HG03139 (cell line): Measurements from ENCODE around the gene NRN1.

Experiments used
- ATAC-seq: cut with Tn5 transposase; IDR thresholded peaks from one replicate; pipeline ENCODE4 v1.9.1; 2021; ENCODE audit not compliant: unreplicated experiment

NRN1 gene

DNA sequence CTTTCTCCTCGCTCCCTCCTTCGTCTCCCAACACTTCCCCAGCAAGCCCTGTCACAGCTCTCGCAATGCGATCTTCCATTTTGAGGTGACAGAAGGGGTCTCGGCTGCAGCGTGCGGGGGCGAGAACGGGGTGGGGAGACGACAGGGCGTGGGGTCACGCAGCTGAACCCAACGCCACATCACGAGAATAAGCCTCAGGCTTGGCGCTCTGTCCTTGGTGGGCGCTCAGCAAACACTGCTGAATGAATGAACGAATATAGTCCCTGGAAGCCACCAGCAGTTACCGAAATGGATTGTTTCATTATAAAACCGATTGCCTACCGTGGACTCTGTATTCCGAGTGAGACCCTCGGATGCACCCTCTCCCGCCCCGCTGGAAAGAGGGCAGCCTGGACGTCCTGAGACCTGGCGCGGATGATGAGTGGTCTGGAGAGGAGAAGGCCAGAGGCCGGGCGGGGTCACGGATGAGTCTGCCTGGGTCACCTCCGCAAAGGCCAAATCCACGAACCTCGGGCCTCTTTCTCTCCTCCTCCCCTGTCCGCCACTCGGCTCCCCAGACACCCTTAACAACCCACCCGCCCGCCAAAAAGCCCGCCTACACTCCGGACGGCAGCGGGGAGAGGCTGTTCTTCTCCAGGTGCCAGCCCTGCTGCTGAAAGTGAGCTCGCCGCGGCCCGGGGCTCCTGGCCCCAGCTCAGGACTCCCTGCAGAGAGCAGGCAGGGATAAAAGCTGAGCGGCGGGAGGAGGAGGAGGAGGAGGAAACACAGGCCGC is 3.7 kb downstream of the NRN1 start:
- ATAC-seq = no peak

DNA sequence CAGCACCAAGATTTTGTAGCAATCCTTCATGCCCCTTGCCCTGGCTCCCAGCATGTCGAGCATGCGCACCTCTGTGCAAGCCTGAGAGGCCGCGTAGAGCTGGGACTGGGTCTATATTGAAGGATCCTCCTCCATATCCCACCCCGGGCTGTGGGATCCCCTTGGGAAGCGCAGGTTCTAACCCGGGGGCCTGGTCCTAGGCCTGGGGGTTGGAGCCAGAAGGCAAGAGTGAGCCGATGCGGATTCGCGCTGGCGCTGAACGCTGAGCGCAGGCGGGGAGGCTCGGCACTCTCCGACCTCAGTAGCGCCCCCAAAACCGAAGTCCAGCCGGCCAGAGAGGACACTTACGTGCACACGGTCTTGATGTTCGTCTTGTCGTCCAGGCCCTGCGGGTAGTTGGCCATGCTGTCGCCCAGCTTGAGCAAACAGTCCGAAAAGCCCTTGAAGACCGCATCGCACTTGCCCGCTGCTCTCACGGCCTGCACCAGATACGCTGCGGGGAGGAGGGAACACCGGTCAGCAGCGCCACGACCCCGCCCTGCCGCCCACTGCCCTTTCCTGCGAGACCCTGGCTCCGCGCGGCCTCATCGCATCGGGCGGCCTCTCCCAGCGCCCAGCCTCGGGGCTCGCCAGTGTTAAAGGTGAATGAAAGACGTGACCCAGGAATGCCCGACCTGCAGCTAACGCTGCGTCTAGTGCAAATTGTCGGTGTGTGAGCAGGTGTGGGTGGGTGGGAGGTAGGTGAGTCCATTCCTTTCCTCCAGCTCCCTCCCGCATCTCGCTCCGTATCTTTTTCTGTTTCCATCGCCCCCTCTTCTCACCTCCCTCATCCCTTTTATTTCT is 4.5 kb downstream of the NRN1 start:
- no peak for ATAC-seq

DNA sequence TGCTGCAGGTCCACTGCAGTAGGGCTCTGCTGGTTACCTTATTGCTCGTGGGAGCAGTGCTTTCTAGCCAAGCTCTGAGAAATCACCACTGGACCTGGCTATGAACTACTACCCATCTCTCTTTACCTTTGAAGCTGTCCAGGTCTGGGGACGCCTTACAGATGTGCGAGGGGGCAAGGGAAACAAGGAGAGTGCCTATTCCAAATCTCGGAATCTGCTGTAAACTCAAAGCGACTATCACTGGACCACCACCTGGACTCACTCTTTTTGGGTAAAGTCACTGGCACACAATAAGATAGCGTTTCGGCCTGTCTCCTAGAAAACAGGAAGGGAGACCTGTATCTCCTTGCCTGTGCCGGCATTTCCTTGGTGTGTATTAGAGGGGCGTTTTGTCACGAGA is 5.3 kb downstream of the NRN1 start:
- no peak for ATAC-seq

DNA sequence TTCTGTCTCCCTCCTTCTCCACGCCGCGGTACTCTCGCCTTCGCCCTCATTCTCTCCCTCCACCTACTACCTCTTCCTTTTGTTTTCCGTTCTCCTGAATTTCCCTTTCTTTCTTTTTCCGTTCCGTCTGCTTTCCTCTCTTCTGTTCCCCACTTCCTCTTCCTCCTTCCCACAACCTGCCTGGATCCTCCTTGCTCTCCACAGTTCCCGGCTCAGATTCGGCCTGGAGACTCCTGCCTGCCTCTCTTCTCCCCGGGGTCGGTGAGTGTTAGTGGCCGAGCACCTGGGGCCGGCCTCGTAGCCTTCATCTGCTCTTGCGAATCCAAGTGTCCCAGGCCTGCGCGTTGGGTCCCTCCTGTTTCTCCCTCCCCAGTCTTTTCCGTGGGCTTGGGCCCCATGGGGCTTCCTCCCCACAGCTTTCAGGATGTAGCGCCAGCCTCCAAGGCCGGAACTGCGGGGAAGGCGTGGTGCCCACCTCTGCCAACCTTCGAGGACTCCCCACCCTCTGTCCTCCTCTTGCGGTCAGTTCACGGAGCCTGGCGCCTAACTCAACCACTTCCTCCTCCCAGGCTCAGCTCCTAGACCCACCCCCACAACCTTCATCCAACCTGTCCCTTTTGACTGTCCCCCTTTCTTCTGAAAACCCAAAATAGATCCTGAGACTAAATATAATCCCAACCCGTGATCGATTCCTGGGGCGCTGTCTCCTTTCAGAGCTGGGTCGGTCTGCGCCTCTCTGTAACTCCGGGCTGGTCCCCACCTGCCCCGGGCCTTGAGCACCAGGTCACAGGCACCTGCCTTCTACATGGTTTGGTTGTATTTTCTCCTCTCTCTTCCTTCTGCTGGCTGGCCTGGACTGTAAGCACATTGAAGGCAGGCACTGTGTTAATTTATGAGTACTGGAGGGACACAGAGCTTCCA is 6.8 kb downstream of the NRN1 start:
- no peak for ATAC-seq

DNA sequence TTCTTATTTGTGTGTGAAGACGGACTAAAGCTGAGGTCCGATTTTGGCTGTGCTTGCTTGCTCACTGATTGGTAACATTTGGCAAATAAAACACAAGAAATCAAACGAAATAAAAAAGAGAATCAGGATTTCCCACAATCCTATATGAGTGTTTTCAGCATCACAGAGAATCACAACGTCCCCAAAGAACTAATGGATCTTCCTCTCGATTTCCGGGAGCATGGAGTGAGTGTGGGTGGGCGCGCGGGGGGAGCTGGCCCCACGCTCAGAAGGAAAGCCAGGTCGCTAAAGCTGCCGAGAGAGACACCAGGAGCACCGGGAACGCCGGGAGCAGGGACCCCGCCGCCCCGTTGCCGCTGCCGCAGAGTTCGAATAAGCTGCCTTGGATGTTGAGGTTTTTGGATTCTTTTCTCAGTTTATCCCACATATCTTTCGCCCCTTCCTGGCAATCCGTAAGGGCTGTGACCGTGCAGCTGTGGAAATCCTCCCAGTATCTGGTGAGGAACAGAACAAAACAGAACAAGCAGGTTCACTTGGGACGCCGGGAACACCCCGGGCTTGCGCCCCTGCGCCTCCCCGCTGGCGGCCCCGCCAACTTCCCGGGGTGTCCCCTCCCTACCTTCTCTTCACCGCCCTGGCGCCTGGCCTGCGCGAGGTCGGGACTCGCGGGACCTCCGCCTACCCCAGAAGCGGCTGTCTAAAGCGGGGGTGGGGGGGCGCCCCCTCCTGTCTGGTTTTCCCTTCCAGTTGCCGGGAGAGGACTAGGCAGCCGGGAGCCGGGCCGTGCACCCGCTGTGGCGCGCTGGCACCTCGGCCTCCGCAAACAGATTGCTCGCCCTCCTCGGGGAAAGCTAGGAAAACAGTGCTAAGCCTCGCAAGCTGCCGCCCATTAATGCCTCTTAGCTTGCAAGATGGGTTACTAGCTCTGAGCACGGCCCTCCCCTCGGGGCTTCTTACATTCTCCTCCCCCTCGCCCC is 7.7 kb downstream of the NRN1 start:
- no peak for ATAC-seq

DNA sequence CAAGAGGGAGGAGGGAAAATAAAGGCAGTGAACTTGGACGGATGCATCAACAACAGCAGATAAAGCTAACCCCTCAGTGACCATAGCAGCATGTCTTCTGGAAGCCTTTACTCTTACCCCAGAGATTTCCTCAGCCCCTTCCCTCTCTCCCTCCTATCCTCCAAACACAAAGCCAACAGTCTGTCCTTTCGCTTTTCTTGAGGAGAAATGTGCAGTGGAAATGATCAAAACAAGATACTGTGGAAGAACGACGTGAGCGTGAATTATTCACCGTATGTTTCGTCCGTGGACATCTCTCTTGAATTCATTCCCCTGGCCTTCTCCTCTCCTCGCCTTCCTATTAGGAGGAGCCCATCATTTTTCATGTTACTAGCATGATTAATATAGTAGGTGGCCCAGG is 8.5 kb downstream of the NRN1 start:
- ATAC-seq = no peak

DNA sequence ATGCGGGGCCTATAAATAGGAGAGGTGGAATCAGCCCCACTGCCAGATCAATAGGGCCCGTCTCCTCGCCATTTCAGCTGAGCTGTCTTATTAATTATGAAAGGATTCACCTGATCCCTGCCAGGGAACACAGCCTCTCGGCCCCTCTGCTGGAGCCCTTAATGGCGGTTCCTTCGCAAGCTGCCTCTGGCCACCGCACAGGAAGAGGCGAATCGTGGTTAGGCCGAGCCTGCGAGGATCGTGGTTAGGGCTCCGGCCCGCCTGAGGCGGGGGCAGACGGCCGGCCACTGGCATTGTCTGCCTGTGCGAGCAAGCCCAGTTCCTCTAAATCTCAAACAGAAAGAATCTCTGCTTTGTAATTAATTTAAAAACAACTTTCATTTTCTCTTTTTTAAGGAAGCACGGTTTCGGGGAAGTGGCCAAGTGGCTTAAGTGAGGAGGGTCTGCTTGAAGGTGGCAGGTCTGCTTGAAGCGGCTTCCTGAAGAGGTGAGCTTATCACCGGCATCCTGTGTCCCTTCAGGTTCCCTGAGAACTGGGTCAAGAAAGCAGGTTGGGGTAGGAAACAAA is 9.2 kb downstream of the NRN1 start:
- no peak for ATAC-seq

DNA sequence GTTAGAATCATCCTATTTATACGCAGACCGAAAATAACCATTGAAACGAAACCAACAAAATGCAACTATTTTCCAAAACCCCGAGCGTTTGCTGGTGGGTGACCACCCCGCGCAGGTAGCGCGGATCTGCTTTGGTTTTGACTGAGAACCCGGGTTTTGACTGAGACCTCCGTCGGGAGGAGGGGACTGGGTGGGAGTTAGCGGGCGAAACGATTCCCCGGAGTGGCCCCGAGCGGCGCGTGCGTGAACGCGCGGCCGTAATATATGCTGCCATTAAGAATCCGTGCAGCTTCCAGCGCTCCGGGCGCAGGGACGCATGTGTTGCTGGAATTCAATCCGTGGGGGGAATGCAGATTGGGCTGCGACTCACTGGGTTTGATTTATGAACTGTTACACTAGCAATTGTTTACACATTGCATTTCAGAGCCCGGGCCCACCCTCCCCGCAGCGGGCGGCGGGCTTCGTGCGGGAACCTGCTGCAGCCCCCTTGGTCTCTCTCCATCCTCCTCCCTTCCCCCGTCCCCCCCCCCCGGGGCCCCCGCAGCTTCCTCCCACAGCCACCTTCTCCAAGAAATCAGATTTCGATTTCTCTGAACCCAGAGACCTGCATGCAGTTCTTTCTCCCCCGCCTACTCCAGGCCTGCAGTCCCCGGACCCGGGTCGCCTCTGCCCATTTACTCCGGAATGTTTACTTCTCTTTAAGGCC is 9.9 kb downstream of the NRN1 start:
- ATAC-seq = no peak

DNA sequence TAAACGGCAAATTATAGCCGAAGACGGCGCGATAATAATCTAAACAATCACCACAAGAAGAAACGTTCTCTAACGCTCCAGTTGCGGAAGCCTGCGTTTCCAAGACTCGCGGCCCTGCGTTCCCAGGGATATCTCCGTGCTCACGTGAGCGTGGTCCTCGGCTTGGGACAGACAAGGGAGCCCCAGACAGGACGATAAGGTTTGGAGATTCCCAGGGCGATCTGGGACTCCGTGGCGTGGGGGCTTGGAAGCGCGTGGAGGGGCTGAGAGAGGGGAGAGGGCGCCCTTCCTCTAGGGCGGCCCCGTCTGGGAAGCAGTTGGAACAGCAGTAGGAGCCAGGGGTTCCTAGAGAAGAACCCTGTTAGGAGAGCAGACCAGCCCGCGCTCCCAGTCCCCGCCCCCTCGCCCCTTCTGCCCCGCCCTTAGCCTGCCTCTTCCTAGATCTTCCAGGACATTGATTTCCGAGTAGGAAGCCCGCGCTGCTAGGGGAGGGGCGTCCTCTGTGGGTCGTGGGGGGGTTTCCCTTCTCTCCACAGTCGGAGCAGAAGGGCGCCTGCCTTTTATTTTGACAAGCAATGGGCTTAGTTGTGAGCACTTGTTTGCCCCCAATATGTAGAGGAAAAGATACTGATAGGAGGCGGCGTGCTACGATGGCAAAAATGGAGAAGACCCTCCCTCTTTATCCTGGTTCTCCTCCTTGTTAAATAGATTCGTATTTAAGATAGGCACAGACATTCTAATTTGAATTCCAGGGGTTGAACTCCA is 10.6 kb downstream of the NRN1 start:
- ATAC-seq = no peak

DNA sequence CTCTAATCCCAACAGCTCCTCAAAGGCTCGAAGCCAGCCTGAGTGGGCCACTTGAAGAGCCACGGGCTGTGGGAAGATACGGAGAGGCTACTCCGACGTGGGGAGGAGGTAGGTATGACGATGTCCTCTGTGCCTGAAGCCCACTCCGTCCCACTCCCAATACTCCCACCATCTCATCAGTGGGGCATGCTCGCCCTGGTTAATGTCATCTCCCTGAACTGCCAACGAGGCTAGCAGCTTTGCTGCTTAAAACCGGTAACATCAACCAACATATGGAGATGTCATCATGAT is 11.1 kb downstream of the NRN1 start:
- no peak for ATAC-seq

DNA sequence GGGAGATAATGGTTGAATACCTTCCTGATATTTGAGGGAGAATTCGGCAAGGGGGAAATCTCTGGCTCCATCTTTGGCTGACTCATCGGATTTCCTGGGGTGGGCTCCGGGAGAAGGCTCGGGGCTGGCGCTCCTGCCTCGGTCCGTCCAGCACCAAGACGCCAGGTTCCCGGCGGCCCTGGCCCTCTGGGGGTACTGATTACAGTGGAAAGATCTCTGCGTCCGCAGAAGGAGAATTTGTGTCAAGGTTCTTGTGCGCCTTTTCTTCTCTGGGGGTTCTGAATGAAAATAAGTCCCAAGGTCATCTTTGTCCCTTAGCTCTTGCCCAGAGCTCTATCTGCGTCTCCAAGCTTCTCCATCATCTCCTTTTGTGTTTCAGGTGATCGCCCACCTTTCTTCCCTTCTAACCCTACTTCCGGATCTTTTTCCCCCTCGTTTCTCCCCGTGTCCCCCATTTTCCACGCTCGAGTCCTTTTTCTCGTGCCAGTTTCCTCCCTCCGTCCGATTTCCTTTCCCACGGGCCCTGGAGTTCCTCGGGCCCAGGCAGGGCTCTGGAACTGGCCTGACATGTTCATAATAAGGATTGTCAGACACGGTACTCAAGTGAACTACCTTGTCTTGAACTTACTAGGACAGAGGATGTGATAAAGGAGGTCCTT is 11.6 kb downstream of the NRN1 start:
- no peak for ATAC-seq

DNA sequence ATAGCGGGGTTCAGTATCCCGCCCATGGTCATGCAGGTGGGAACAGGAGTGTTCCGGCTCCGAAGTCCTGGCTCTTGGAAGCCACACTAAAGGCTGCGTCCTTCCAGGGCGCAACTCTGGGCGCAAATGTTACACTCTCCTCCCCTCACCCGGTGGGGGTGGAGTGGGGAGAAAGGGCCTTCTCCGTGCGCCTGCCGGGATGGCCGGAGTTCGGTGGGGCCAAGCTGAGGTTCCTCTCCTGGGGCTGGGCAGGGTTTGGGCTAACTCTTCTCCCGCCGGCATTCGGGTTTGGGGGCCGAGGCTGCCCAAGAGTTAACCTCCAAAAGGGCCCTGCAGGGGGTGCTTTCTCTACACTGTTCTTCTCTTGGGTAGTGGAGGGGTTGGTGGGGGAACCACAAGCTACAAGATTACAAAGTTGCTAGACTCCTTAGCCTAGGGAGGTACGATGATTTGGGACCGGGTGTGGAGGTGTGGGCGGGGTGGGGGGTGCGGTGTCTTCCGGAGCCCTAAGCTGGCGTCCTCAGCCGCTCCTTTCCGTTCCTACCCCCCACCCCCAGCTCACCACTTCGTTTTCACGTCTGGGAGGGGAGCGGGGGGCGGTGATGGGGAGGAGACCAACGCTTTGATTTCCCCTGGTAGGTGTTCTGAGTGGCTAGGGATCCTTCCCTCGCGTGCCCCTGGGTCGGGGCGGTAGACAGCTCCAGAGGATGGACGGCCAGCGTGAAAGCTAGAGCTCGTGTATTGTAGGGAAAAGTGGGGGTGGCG is 12.3 kb downstream of the NRN1 start:
- ATAC-seq = no peak

DNA sequence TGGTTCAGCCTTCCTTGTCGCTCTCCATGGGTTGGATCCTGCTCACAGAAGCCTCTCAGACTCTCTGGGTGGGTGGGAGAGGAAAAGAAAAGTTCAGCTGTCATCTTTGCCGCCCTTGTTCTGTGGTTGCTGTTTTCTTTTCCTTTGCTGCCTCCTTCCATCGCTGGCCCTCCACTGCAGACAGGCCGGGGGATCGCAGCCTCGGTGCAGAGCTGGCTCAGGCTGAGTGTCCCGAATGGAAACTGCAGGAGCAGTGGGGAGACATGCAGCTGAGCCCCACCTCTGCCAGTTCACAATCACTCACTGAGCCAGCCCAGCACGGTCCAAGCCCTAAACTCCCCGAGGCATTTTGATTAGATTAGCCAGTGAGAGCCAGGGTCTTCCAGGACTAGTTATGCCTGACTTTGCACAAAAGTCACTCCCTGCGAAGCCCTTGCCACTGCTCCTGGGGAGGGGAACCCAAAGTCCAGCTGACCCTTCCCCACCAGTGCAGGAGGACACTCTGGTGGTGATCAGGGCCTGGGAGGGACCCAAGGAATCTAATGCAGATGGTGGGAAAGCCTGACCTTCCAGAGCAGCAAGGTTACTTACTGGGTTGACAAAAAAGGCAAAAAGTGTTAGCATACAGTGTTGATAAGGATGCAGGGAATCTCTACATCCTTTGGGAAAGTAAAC is 14.0 kb downstream of the NRN1 start:
- ATAC-seq = no peak

DNA sequence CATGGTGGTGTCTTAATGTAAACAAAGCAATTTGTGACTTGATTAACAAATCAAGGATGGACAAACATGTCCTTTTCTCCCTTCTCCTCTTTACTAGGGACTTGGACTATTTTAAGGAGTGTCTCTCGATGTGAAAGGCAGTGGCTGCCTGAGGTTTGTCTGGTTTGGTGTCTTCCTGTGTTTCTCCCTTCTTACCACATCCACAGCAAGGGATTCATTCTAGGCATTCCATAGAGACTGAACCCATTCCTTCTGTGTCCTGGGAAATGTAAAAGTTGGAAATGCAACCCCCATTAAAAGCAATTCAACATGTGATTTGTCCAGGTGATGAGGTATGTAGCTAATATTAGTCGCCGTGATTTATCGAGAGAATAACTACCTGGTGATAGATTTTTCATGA is 15.9 kb downstream of the NRN1 start:
- ATAC-seq = no peak

DNA sequence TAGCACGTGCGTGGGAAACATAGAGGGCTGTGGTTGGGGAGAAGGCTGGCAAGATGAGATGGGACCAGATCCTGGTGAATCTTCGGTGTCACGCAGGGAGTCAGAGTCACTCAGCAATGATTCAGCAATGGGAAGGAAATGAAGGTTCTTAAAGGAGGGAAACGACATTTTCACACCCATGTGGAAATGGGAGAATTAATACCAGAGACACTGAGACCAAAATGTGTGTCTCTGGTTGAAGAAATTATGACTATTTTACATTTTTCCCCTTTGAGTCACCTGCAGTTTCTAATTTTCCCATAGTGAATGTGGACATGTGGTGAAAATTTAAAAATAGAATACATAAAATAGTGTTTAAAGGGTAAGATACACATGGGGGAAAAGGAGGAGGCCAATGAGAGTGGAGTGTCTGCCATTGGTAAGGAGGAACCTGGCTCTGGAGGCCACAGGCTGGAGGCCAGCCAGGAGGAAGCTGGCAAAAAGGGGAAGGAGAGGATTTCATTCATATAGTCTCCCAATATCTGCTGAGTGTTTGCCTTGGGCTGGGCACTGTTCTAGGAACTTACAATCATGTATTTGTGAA is 17.5 kb downstream of the NRN1 start:
- ATAC-seq = no peak

DNA sequence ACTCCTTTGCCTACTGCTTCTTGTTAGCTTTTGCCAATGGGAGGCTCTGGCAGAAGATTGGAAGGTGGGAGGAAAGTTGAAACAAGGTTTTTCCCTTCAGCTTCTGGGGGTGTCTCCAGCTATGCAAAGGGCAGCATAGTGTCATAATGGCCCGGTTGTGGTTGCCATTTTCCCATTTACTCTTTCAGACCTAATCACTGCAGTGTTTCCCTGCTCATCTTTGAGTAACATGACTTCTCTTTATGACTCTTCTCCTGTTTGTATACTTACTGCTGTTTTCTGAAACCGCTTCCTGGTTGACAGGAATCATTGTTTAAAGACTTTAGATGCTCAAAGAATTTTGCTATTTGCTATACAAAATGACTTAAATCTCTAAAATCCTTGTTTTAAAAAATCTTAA is 19.9 kb downstream of the NRN1 start:
- ATAC-seq = no peak
